A673 (cell line): ENCODE results near the gene CABYR. TPM values are rescaled to one million over a fixed set of nuclear protein-coding genes. Genes with fewer than 3 reads are reported as not detected.

ENCODE experiments used
- BruUV-seq: library from RNA; stranded (reverse); fragments of 400-500 nt; replicated peaks from 2 replicates; lab custom pipeline; 2021; lab: Mats Ljungman, UMichigan
- CTCF ChIA-PET: fragments of 300-600 bp; sonication (Branson Sonifier 250); formaldehyde crosslinking; loops from one replicate; lab custom pipeline; 2022; ENCODE audit warnings: antibody characterized with exemption; lab: Charles Lee
- POLR2A ChIA-PET: fragments of 300-600 bp; sonication (Branson Sonifier 250); formaldehyde crosslinking; loops from one replicate; lab custom pipeline; 2022; ENCODE audit warnings: antibody characterized with exemption; ENCODE audit not compliant: low non-redundant PET; lab: Charles Lee
- DNase-seq: peaks from one replicate; pipeline ENCODE4 v3.0.0-alpha.2; 2015; ENCODE audit warnings: low spot score
- H3K27ac ChIP-seq: fragments of 200-600 bp; sonication (generic); 2 replicates; pipeline ENCODE4 v1.5.1; 2016; ENCODE audit warnings: mixed run types, low read depth, mild to moderate bottlenecking, mixed read lengths, antibody characterized with exemption, low read length; ENCODE audit not compliant: poor library complexity, severe bottlenecking
- H3K27me3 ChIP-seq: fragments of 200-600 bp; sonication (generic); replicated peaks from 2 replicates; pipeline ENCODE4 v1.6.1; 2017; ENCODE audit warnings: mixed run types, low read depth, mild to moderate bottlenecking, mixed read lengths, antibody characterized with exemption, low read length; ENCODE audit not compliant: insufficient read depth, poor library complexity
- H3K36me3 ChIP-seq: fragments of 200-600 bp; sonication (generic); 2 replicates; pipeline ENCODE4 v1.6.1; 2016; ENCODE audit warnings: mixed run types, mild to moderate bottlenecking, mixed read lengths, antibody characterized with exemption, low read length; ENCODE audit not compliant: insufficient read depth, poor library complexity, severe bottlenecking
- H3K4me1 ChIP-seq: fragments of 200-600 bp; sonication (generic); 2 replicates; pipeline ENCODE4 v1.6.1; 2017; ENCODE audit warnings: mixed run types, mild to moderate bottlenecking, mixed read lengths, antibody characterized with exemption, low read length; ENCODE audit not compliant: insufficient read depth, poor library complexity, severe bottlenecking
- H3K4me3 ChIP-seq: fragments of 200-600 bp; sonication (generic); 2 replicates; pipeline ENCODE4 v1.5.1; 2016; ENCODE audit warnings: low read depth, mixed run types, mild to moderate bottlenecking, mixed read lengths, low read length; ENCODE audit not compliant: poor library complexity, severe bottlenecking
- H3K9me3 ChIP-seq: fragments of 200-600 bp; sonication (generic); 2 replicates; pipeline ENCODE4 v1.6.1; 2016; ENCODE audit warnings: mixed run types, low read depth, mild to moderate bottlenecking, mixed read lengths, antibody characterized with exemption, low read length; ENCODE audit not compliant: poor library complexity, severe bottlenecking
- EZH2 ChIP-seq: fragments of 200-600 bp; sonication (generic); IDR thresholded peaks from 2 replicates; pipeline ENCODE4 v1.6.1; 2017; ENCODE audit warnings: borderline replicate concordance, low read depth, mild to moderate bottlenecking, mixed read lengths, antibody characterized with exemption, low read length; ENCODE audit not compliant: poor library complexity, severe bottlenecking
- intact Hi-C: fragments of 100-400 bp; cut with micrococcal nuclease; formaldehyde crosslinking; loops from one replicate; pipeline ENCODE4 v1.10.0; 2022; ENCODE audit not compliant: unreplicated experiment
- total RNA-seq: library from RNA; stranded (reverse); gene quantifications from 2 replicates; pipeline ENCODE4 v1.2.3, GENCODE V29; 2021
- TF ChIP-seq, protein P1 (sequence below): fragments of 300-800, 200-600 bp; sonication (generic); conservative IDR thresholded peaks from 2 replicates; pipeline ENCODE4 v1.5.1; 2017; ENCODE audit warnings: low read depth, mild to moderate bottlenecking, antibody characterized with exemption, low read length, moderate library complexity, mixed read lengths

Gene CABYR
- total RNA-seq, 1 experiment from 2014 or later = 7.9 TPM

- CTCF ChIA-PET = no interaction called here
- BruUV-seq = no TSS peak
- Histone ChIP-seq H3K27me3 (no peaks in the 10 kb centered on the region), H3K9me3 (no peaks in the 10 kb centered on the region), H3K27ac (no peak overlapping the region), H3K4me3 (no peak overlapping the region), H3K36me3 (no peaks in the 10 kb centered on the region), H3K4me1 (no peaks in the 10 kb centered on the region)
- no peak for DNase-seq
- intact Hi-C loops = no loop called here
- no peak for TF ChIP-seq EZH2
- TF ChIP-seq, protein P1, sequence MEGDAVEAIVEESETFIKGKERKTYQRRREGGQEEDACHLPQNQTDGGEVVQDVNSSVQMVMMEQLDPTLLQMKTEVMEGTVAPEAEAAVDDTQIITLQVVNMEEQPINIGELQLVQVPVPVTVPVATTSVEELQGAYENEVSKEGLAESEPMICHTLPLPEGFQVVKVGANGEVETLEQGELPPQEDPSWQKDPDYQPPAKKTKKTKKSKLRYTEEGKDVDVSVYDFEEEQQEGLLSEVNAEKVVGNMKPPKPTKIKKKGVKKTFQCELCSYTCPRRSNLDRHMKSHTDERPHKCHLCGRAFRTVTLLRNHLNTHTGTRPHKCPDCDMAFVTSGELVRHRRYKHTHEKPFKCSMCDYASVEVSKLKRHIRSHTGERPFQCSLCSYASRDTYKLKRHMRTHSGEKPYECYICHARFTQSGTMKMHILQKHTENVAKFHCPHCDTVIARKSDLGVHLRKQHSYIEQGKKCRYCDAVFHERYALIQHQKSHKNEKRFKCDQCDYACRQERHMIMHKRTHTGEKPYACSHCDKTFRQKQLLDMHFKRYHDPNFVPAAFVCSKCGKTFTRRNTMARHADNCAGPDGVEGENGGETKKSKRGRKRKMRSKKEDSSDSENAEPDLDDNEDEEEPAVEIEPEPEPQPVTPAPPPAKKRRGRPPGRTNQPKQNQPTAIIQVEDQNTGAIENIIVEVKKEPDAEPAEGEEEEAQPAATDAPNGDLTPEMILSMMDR = no peak
- POLR2A ChIA-PET = no interaction called here
Measured at GRCh38 chr18:24170360-24170759, 31.5 kb downstream of the CABYR start.

DNA sequence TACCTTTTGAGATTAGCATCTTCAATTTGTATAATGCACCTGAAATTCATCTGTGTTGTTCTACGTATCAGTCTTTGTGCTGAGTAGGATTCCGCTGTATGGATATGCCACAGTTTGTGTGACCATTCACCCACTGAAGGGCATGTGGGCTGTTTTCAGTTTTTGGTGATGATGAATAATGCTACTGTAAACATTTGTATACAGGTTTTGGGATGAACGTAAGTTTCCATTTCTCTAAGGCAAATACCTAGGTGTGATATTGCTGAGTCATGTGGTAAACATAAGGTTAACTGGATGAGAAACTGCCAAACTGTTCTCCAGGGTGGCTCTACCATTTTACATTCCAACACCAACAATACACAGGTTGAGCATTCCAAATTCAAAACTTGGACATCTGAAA lies 35.1 kb downstream of the CABYR start:
- H3K27ac ChIP-seq = no peak overlapping the region
- H3K9me3 ChIP-seq = no peaks in the 10 kb centered on the region
- H3K36me3 ChIP-seq = no peaks in the 10 kb centered on the region
- H3K4me1 ChIP-seq = no peaks in the 10 kb centered on the region
- no peak for TF ChIP-seq EZH2
- TF ChIP-seq, protein P1 = no peak
- CTCF ChIA-PET = no interaction called here
- no TSS peak for BruUV-seq
- H3K27me3 ChIP-seq = no peaks in the 10 kb centered on the region
- POLR2A ChIA-PET = no interaction called here
- no peak for DNase-seq
- intact Hi-C loops = no loop called here
- H3K4me3 ChIP-seq = no peak overlapping the region

DNA sequence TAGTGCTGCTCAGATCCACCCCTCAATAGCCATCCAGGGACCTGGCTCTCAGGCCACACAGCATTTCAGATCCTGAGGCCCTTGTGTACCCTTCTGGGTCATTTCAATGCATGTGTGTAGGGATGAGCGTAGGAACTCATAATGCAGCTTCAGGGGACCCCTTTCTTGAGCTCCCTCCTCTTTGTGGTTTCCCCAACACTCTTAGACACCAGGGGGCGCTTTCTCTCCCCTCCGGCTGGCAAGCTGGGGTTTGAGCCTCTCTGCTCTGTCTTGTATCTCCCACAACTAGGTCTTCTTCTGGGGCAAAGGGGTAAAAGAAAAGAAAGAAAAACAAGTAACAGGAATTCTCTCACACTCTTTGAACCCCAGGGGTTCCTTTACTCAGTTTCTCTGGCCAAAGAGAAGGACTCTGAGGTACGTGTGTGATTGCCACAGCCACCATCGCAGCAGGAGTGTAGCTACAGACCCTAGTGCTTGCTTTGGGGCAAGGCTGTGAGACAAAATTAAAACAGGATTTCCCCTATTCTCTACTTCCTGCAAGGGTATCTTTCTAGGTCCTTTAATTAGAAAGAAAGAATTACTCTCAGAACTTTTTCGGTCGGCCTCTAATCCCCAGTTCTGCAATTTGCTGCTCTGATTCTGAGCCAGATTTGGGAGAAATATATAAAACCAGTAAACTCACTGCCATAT lies 38.0 kb downstream of the CABYR start:
- Histone ChIP-seq H3K4me3 (no peak overlapping the region), H3K4me1 (no peaks in the 10 kb centered on the region), H3K27ac (no peak overlapping the region), H3K27me3 (no peaks in the 10 kb centered on the region), H3K9me3 (no peaks in the 10 kb centered on the region), H3K36me3 (no peaks in the 10 kb centered on the region)
- CTCF ChIA-PET = interaction anchor here (0.5 to 1.8 kb wide), 10 partner anchors 8 to 312 kb away, joined by 3 to 18 read pairs (median 5); partner anchors contain the start of gene CABYR
- intact Hi-C loops = loop anchor here (2.0 kb wide), 1 partner anchor 312 kb away; no protein-coding TSS in a partner anchor
- BruUV-seq = no TSS peak
- no peak for TF ChIP-seq EZH2
- TF ChIP-seq, protein P1 = peak; percentile 88
- peak; percentile 74 for DNase-seq
- POLR2A ChIA-PET = no interaction called here
